Osteoblast (primary cell): Measurements from ENCODE around the gene ZNF618. TPM values are rescaled to one million over a fixed set of nuclear protein-coding genes. Genes with fewer than 3 reads are reported as not detected.

Experiments
- DNase-seq: peaks from one replicate; pipeline ENCODE4 v3.0.0; 2011; ENCODE audit warnings: low spot score, mixed read lengths; ENCODE audit not compliant: insufficient read length; ENCODE audit errors: missing footprints
- H2AFZ ChIP-seq: 2 replicates; pipeline ENCODE4 v1.6.0; 2011; ENCODE audit warnings: mild to moderate bottlenecking, low read length
- H3K27ac ChIP-seq: 2 replicates; pipeline ENCODE4 v1.5.1; 2011; ENCODE audit warnings: mild to moderate bottlenecking, low read depth, low read length, moderate library complexity
- H3K27me3 ChIP-seq: 2 replicates; pipeline ENCODE4 v1.6.0; 2012; ENCODE audit warnings: mild to moderate bottlenecking, control low read depth, inconsistent platforms, low read length, moderate library complexity; ENCODE audit not compliant: insufficient read depth
- H3K36me3 ChIP-seq: 2 replicates; pipeline ENCODE4 v1.5.1; 2011; ENCODE audit warnings: mild to moderate bottlenecking, low read length, control low read depth, moderate library complexity; ENCODE audit not compliant: insufficient read depth
- H3K4me1 ChIP-seq: 2 replicates; pipeline ENCODE4 v1.5.1; 2011; ENCODE audit warnings: mild to moderate bottlenecking, low read length, control low read depth, moderate library complexity; ENCODE audit not compliant: insufficient read depth
- H3K4me2 ChIP-seq: 2 replicates; pipeline ENCODE4 v1.6.0; 2011; ENCODE audit warnings: mild to moderate bottlenecking, low read length; ENCODE audit not compliant: insufficient read depth
- H3K4me3 ChIP-seq: fragments of 200-600 bp; sonication (generic); 3 replicates; pipeline ENCODE4 v1.5.1; 2012; ENCODE audit warnings: mild to moderate bottlenecking, low read length, inconsistent platforms; ENCODE audit not compliant: insufficient read depth
- H3K79me2 ChIP-seq: 2 replicates; pipeline ENCODE4 v1.6.0; 2012; ENCODE audit warnings: mild to moderate bottlenecking, low read length, control low read depth, inconsistent platforms; ENCODE audit not compliant: insufficient read depth
- H3K9me3 ChIP-seq: 2 replicates; pipeline ENCODE4 v1.5.1; 2011; ENCODE audit warnings: low read depth, low read length, control low read depth
- H4K20me1 ChIP-seq: 2 replicates; pipeline ENCODE4 v1.6.0; 2012; ENCODE audit warnings: mild to moderate bottlenecking, low read length, control low read depth; ENCODE audit not compliant: insufficient read depth
- CTCF ChIP-seq: IDR thresholded peaks from 2 replicates; pipeline ENCODE4 v1.5.1; 2011; ENCODE audit warnings: mild to moderate bottlenecking, low read depth, low read length, moderate library complexity; ENCODE audit errors: extremely low read depth
- total RNA-seq: library from RNA; depleted of rRNA; stranded (reverse); fragments of >200 nt; gene quantifications from 2 replicates; pipeline ENCODE4 v1.2.3, GENCODE V29; 2012

The ZNF618 gene
- total RNA-seq, 1 donor, result 10.1 TPM

- Histone ChIP-seq H3K27me3 (no peaks in the 10 kb centered on the region), H3K36me3 (no peaks in the 10 kb centered on the region), H2AFZ (peak overlapping the region; percentile 30), H3K27ac (peak overlapping the region; percentile 89), H4K20me1 (no peaks in the 10 kb centered on the region), H3K9me3 (no peaks in the 10 kb centered on the region), H3K79me2 (peaks cover 63% of the 10 kb centered on the region), H3K4me1 (peaks cover 62% of the 10 kb centered on the region), H3K4me3 (no peak overlapping the region), H3K4me2 (peak overlapping the region; percentile 77)
- DNase-seq, result no peak
- TF ChIP-seq CTCF, result no peak
Measured at GRCh38 chr9:113957351-113957750, 81.2 kb downstream of the ZNF618 start.

GRCh38 chr9:113957821-113958341, 81.8 kb downstream of the ZNF618 start:
- no peaks in the 10 kb centered on the region for H3K9me3 ChIP-seq
- H4K20me1 ChIP-seq, result no peaks in the 10 kb centered on the region
- no peak overlapping the region for H3K4me3 ChIP-seq
- no peaks in the 10 kb centered on the region for H3K36me3 ChIP-seq
- H3K27ac ChIP-seq, result peak overlapping the region; percentile 89
- no peak overlapping the region for H2AFZ ChIP-seq
- no peaks in the 10 kb centered on the region for H3K27me3 ChIP-seq
- peaks cover 60% of the 10 kb centered on the region for H3K4me1 ChIP-seq
- H3K4me2 ChIP-seq, result peak overlapping the region; percentile 77
- peaks cover 63% of the 10 kb centered on the region for H3K79me2 ChIP-seq
- DNase-seq, result peak; percentile 94
- TF ChIP-seq CTCF, result no peak

DNA sequence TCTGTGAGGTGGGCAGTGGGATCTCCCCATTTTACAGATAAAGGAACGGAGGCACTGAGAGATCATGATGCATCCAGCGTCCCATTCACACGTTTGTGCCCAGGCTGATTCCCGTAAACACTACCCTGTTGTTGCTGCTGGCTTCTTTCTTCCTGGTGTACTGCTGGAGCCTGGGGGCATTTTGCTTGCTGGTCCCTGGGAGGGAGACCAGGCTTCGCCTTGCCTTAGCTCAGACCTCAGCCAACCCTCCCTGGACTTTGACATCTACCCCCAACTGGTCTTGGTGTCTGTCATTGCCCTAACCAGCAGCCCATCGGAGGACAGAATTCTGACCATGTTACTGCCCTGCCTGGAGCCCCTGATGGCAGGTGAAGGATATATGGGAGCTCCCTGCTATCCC, 82.4 kb downstream of the ZNF618 start:
- Histone ChIP-seq H4K20me1 (peaks cover 5% of the 10 kb centered on the region), H3K4me3 (no peak overlapping the region), H3K9me3 (no peaks in the 10 kb centered on the region), H3K27ac (peak overlapping the region; percentile 89), H3K4me2 (peak overlapping the region; percentile 77), H3K79me2 (peaks cover 61% of the 10 kb centered on the region), H3K27me3 (no peaks in the 10 kb centered on the region), H2AFZ (no peak overlapping the region), H3K4me1 (peaks cover 53% of the 10 kb centered on the region), H3K36me3 (no peaks in the 10 kb centered on the region)
- TF ChIP-seq CTCF, result no peak
- DNase-seq, result no peak

DNA sequence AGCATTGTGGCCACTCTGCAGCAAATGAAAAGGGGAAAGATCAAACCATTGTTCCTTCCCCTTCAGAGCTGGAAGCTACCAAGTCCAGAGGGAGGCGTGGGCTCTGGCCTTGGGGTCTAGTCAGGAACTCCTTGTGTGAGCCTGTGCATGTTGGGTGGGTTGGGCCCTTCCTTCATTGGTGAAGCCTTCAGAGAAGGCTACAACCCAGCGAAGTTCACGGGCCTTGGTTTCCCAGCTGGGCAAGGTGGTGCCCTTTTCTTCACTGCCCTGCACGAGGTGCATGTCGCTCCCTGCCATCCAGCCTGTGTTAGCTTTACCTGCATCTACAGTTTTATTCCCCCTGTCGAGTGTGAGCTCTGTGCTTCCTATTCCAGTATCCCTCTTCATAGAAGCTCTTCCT, 84.7 kb downstream of the ZNF618 start:
- TF ChIP-seq CTCF, result no peak
- Histone ChIP-seq H3K4me2 (no peak overlapping the region), H2AFZ (no peak overlapping the region), H4K20me1 (peaks cover 9% of the 10 kb centered on the region), H3K27me3 (no peaks in the 10 kb centered on the region), H3K9me3 (no peaks in the 10 kb centered on the region), H3K4me3 (no peak overlapping the region), H3K79me2 (peaks cover 63% of the 10 kb centered on the region), H3K4me1 (peaks cover 31% of the 10 kb centered on the region), H3K36me3 (no peaks in the 10 kb centered on the region), H3K27ac (no peak overlapping the region)
- no peak for DNase-seq
